Adrenal gland (tissue), 12 donors: ENCODE results near the gene TECR. TPM values are rescaled to one million over a fixed set of nuclear protein-coding genes. Genes with fewer than 3 reads are reported as not detected.

Source experiments
- DNase-seq, 7 donors: peaks; one replicate each; pipeline ENCODE4 v3.0.0-alpha.2; 2019 to 2020
- H3K27ac ChIP-seq, 5 donors: fragments of 200-600 bp; sonication (generic) in 4 of 5; 1 replicate in 3 of 5; 2 replicates in 2 of 5; pipeline versions ENCODE4 v1.5.1 to v1.8.0; 2016 to 2020; ENCODE audit warnings: mild to moderate bottlenecking in 1 of 5
- H3K27me3 ChIP-seq: fragments of 200-600 bp; 2 replicates; pipeline ENCODE4 v1.8.0; 2021
- H3K36me3 ChIP-seq, 2 donors: fragments of 200-600 bp; replicated peaks in 1 of 2; 1 replicate in 1 of 2; 2 replicates in 1 of 2; pipeline versions ENCODE4 v1.5.1 to v1.8.0; 2018 to 2022
- H3K4me1 ChIP-seq, 2 donors: fragments of 200-600 bp; replicated peaks in 1 of 2; 1 replicate in 1 of 2; 2 replicates in 1 of 2; pipeline versions ENCODE4 v1.5.1 to v1.8.0; 2018 to 2021
- H3K4me3 ChIP-seq, 4 donors: fragments of 200-600 bp; sonication (generic) in 3 of 4; one replicate each; pipeline ENCODE4 v1.5.1; 2016 to 2018
- H3K9me3 ChIP-seq, 3 donors: fragments of 200-600 bp; sonication (generic) in 1 of 3; replicated peaks in 1 of 3; 1 replicate in 2 of 3; 2 replicates in 1 of 3; pipeline versions ENCODE4 v1.5.1 to v1.8.0; 2016 to 2021
- CTCF ChIP-seq, 6 experiments: fragments of 450-650 bp in 4 of 6; fragments of 200-600 bp in 2 of 6; sonication (generic) in 1 of 6; IDR thresholded peaks; 1 replicate in 5 of 6; 2 replicates in 1 of 6; pipeline versions ENCODE4 v1.5.1 to v1.8.0; 2016 to 2021; ENCODE audit warnings: antibody characterized with exemption in 6 of 6, mild to moderate bottlenecking in 2 of 6, moderate library complexity in 1 of 6
- POLR2A ChIP-seq, 2 donors: fragments of 450-650 bp; IDR thresholded peaks; one replicate each; pipeline ENCODE4 v1.6.1; 2017; ENCODE audit warnings: antibody characterized with exemption in 2 of 2, mild to moderate bottlenecking in 2 of 2, moderate library complexity in 1 of 2
- WGBS, 4 donors: extraction: QIAGEN DNeasy Blood & Tissue Kit in 2 of 4; methylation state at CpG; one replicate each; pipeline versions ENCODE4 v1.1.5 to v1.1.7; 2013 to 2017; 5-methylcytosine and 5-hydroxymethylcytosine counted together
- intact Hi-C, 2 donors: fragments of 100-400 bp; cut with DNase I; formaldehyde crosslinking; loops; one replicate each; pipeline versions ENCODE4 v1.14.1 to v1.15.0; 2022 to 2023
- polyA plus RNA-seq, 3 donors: library from polyadenylated mRNA; stranded (reverse); fragments of 200-250 nt in 2 of 3; fragments of 350-450 nt in 1 of 3; fragmentation: Illumina TruSeq in 1 of 3; extraction: RNeasy Lipid Tissue Mini Kit (QIAGEN cat#74804) in 1 of 3; gene quantifications; one replicate each; pipeline ENCODE4 v1.2.3, GENCODE V29; 2013 to 2014
- total RNA-seq, 9 donors: library from RNA; depleted of rRNA in 4 of 9; stranded (reverse); fragments of >200 nt in 4 of 9; fragments of 120-200 nt in 1 of 9; fragmentation: NEBNext Ultra II Directional in 1 of 9; extraction: Animal tissue kit (Norgen Biotek cat#: 25700) in 1 of 9; gene quantifications; one replicate each; pipeline versions ENCODE4 v1.1.0 to v1.2.4, GENCODE V29; 2013 to 2023
- donor health status: healthy with polysubstance abuse.
- donor health status: Bipolar disorder and iron deficiency.
- donor health status: DM: yes; HTN: yes; CAD: no.
- donor health status: DM: no; HTN: no; CAD: no.
- donor health status: DM: no; HTN: no; CAD: no.
- donor health status: DM: yes; HTN: yes; CAD: no.

Gene TECR
- total and polyA plus RNA-seq, 12 donors = 108 to 610 (median 219) TPM

DNA sequence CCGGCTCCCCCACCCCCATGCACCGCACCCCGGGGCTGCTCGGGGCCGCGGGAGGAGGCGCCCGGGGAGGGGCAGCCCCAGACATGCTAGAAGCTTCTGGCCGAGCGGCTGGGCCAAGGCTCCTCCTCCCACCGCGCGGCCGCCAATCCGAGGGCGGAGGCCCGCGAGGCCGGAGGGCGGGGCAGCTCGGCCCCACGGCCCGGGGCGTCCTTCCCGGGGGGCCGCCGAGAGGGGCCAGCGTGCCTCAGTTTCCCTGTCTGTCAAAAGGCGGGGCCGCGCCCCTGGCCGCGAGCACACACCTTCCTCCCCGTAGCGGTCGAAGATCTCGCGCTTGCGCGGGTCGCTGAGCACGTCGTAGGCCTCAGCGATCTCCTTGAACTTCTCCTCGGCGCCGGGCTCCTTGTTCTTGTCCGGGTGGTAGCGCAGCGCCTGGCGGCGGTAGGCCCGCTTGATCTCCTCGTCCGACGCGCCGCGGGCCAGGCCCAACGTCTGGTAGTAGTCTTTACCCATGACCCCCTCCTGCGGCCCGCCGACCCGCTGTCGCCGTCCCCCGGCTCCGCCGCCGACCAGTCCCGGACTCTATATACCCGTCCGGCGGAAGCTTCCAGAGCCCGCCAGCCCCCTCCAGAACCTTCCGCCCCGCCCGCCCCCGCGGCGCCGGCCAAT is 11.4 kb upstream of the TECR start, which contains the start of gene DNAJB1:
Gene DNAJB1, minus strand, starts transcription at position 558 of the 666 bp plus-strand sequence. Its CDS starts 48 bp downstream, at position 510.
- peaks cover 0 to 33% of the 10 kb centered on the region in 2 donors for H3K36me3 ChIP-seq
- 0 to 1% (median 0%) methylated on average over 2 to 82 of the region's 82 CpGs for WGBS, 4 donors
- no peaks in the 10 kb centered on the region for H3K27me3 ChIP-seq
- H3K27ac ChIP-seq = peak within 1 kb of the TSS; percentile 93 to 100 (median 100)
- H3K4me3 ChIP-seq = peak within 1 kb of the TSS; percentile 84 to 98 (median 88)
- peak; percentile 78 to 90 (median 82) for DNase-seq
- TF ChIP-seq POLR2A (IDR thresholded peaks at IDR 0.05) = peak; percentile 98
- no peak for TF ChIP-seq CTCF (IDR thresholded peaks at IDR 0.05)
- H3K4me1 ChIP-seq = peaks cover 36 to 53% of the 10 kb centered on the region in 2 donors
- H3K9me3 ChIP-seq = no peaks in the 10 kb centered on the region
- intact Hi-C loops = no loop called here

- Histone ChIP-seq H3K9me3 (no peaks in the 10 kb centered on the region), H3K27ac (peak overlapping the region; percentile 78 to 100 (median 93)), H3K36me3 (peaks cover 0 to 26% of the 10 kb centered on the region in 2 donors), H3K4me1 (peaks cover 31 to 39% of the 10 kb centered on the region in 2 donors), H3K27me3 (no peaks in the 10 kb centered on the region), H3K4me3 (peak overlapping the region in 2 of 4 donors; percentile 8 to 98)
- peak in 2 of 7 donors; percentile 55 to 59 for DNase-seq
- intact Hi-C loops = no loop called here
- TF ChIP-seq CTCF (IDR thresholded peaks at IDR 0.05) (no peak), POLR2A (IDR thresholded peaks at IDR 0.05) (no peak)
- WGBS, 4 donors = 79 to 88% (median 81%) methylated on average over 22 of the region's 22 CpGs
These were observed 10.0 kb upstream of the TECR start for GRCh38 chr19:14519245-14519859.

- H3K27me3 ChIP-seq = no peaks in the 10 kb centered on the region
- H3K4me1 ChIP-seq = peaks cover 31 to 33% of the 10 kb centered on the region in 2 donors
- TF ChIP-seq CTCF (IDR thresholded peaks at IDR 0.05) (no peak), POLR2A (IDR thresholded peaks at IDR 0.05) (peak in 1 of 2 donors; percentile 26)
- 50 to 55% (median 52%) methylated on average over 2 of the region's 2 CpGs; no CpG with 5 or more reads in 1 of the 4 donors for WGBS, 4 donors
- no peak overlapping the region for H3K4me3 ChIP-seq
- DNase-seq = peak in 6 of 7 donors; percentile 71 to 87 (median 80)
- H3K27ac ChIP-seq = peak overlapping the region; percentile 78 to 100 (median 93)
- intact Hi-C loops = no loop called here
- no peaks in the 10 kb centered on the region for H3K9me3 ChIP-seq
- peaks cover 0 to 20% of the 10 kb centered on the region in 2 donors for H3K36me3 ChIP-seq
These were observed 9.5 kb upstream of the TECR start for GRCh38 chr19:14519860-14520407.

DNA sequence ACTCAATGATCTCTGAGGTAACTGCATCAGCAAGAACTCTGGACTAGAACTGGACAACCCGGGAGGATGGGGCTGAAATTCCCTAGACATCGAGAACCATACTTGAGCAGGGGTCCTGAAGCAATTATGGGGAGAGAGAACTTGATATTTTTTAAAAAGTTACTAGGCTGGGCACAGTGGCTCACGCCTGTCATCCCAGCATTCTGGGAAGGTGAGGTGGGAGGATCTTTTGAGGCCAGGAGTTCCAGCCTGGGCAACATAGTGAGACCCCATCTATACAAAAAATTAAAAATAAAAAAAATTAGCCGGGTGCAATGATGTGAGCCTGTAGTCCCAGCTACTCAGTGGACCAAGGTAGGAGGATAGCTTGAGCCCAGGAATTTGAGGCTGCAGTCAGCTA is 8.9 kb upstream of the TECR start:
- intact Hi-C loops = no loop called here
- 93 to 99% (median 94%) methylated on average over 4 of the region's 4 CpGs for WGBS, 4 donors
- TF ChIP-seq POLR2A (IDR thresholded peaks at IDR 0.05) (no peak), CTCF (IDR thresholded peaks at IDR 0.05) (no peak)

More for the DNA sequence above, 8.9 kb upstream of the TECR start:
- Histone ChIP-seq H3K36me3 (peaks cover 0 to 14% of the 10 kb centered on the region in 2 donors), H3K27ac (peak overlapping the region in 4 of 5 donors; percentile 21 to 100 (median 88)), H3K4me1 (peaks cover 26 to 27% of the 10 kb centered on the region in 2 donors), H3K4me3 (no peak overlapping the region), H3K9me3 (no peaks in the 10 kb centered on the region), H3K27me3 (no peaks in the 10 kb centered on the region)
- DNase-seq = no peak
